Activated CD4-positive, CD25-positive, alpha-beta regulatory T cell (primary cell): ENCODE measurements around the gene JAKMIP2.
"Not testable (repeated sequence)": the region's sequence is repeated elsewhere in the genome, so short reads cannot be mapped to it uniquely, and the experiment has no call there.

Source experiments
- DNase-seq, 4 experiments: peaks; one replicate each; lab custom pipeline; 2025; lab: John Stamatoyannopoulos, UW

The JAKMIP2 gene

GRCh38 chr5:147782110-147783028, at the start of gene JAKMIP2:
Gene JAKMIP2 (minus strand): TSS chr5:147782728. CDS start chr5:147671806, 110,922 bp downstream.
- peak; percentile 16 to 69 (median 30) for DNase-seq

- DNase-seq = no peak
Observed at GRCh38 chr5:147831465-147831864, 48.9 kb upstream of the JAKMIP2 start, which contains the start of gene SPINK1. Gene SPINK1 (minus strand): TSS chr5:147831671. CDS start chr5:147831577, 94 bp downstream.

- no peak for DNase-seq
Observed at GRCh38 chr5:147830035-147830434, 47.5 kb upstream of the JAKMIP2 start.

DNA sequence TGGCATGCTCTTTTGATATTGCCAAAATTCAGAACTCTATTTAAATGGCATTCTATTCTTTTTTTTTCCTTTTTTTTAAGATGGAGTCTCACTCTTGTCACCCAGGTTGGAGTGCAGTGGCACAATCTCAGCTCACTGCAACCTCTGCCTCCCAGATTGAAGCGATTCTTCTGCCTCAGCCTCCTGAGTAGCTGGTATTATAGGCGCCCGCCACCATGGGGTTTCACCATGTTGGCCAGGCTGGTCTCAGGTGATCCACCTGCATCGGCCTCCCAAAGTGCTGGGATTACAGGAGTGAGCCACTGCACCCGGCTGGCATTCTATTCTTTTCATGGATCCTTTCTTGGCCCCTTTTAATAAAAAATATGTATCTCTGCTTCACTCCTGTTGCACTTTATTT, 44.5 kb upstream of the JAKMIP2 start:
- not testable (repeated sequence) for DNase-seq

- no peak for DNase-seq
Observed at GRCh38 chr5:147826361-147826760, 43.8 kb upstream of the JAKMIP2 start.

DNA sequence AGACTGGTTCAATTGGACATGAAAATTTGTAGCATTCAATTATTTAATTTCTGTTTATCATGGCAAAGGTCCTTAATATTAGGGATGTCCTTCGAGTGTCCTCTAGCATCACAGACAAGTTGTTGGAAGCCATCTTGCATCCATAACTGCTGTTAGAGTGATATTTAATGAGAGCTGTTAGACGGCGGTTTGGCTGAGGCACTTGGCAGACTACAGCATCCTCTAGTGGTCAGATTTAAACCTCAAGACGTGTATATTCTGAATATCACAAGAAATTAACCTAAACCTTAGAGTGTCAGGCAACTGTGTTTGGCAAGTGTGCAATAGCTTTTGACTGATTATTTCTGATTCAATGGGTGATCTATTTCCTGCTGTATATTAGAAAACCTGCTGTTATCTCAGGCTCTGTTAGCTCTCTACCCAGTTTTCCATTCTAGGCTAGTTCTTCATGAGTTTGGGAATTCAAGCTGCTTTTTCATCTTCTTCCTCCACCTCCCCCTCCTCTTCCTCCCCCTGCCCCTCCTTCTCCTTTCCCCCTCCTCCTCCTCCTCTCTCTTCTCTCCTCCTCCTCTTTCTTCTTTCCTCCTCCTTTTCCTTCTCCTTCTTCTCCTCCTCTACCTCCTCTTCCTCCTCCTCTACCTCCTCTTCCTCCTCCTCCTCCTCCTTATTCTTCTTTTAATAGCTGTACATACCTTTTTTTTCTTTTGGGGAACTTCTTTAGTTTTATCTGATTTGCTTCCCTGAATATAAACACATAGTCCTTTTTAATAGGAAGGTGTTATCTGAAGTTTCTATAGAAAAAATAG, 40.4 kb upstream of the JAKMIP2 start:
- DNase-seq = no peak

DNA sequence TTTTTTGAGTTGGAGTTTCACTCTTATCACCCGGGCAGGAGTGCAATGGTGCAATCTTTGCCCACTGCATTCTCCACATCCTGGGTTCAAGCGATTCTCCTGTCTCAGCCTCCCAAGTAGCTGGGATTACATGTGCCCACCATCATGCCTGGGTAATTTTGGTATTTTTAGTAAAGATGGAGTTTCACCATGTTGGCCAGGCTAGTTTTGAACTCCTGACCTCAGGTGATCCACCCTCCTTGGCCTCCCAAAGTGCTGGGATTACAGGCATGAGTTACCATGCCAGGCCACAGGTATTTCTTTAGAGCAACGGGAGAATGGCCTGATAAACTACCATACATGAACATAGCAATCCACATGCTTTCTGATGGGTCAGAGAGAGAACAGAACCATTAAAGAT, 39.7 kb upstream of the JAKMIP2 start:
- not testable (repeated sequence) for DNase-seq

GRCh38 chr5:147821766-147822165, 39.2 kb upstream of the JAKMIP2 start:
- no peak for DNase-seq

GRCh38 chr5:147819261-147819770, 36.8 kb upstream of the JAKMIP2 start:
- DNase-seq = no peak

GRCh38 chr5:147818290-147818689, 35.8 kb upstream of the JAKMIP2 start:
- DNase-seq = no peak

GRCh38 chr5:147813696-147814095, 31.2 kb upstream of the JAKMIP2 start:
- no peak for DNase-seq

- no peak for DNase-seq
Observed at GRCh38 chr5:147809830-147810666, 27.5 kb upstream of the JAKMIP2 start.

GRCh38 chr5:147805030-147805454, 22.5 kb upstream of the JAKMIP2 start:
- no peak for DNase-seq

DNA sequence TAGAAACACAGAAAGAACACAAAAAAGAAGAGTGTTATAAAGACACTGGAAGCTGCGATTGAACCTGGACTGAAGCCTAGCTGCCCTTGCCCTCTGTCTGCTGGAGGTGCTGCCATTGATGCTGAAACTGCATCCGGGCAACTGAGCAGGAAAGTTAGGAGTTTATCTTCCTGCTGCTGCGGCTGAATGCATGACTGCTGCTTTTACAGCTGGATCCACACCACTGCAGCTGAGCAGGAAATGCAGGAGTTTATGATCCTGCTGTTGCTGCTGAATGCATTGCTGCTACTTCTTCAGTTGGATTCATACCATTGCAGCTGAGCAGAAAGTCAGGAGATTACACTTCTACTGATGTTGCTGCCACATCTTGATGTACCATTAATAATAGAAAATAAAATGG, 21.8 kb upstream of the JAKMIP2 start:
- DNase-seq = no peak

GRCh38 chr5:147803926-147804325, 21.4 kb upstream of the JAKMIP2 start:
- DNase-seq = no peak

DNA sequence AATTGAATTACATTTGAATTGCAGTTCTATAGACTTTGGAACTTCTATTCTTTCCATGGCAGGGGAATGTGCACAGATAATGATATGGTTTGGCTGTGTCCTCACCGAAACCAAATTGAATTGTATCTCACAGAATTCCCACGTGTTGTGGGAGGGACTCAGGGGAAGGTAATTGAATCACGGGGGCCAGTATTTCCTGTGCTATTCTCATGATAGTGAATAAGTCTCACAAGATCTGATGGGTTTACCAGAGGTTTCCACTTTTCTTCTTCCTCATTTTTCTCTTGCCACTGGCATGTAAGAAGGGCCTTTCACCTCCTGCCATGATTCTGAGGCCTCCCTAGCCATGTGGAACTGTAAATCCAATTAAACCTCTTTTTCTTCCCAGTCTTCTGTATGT, 20.6 kb upstream of the JAKMIP2 start:
- DNase-seq = not testable (repeated sequence)

DNA sequence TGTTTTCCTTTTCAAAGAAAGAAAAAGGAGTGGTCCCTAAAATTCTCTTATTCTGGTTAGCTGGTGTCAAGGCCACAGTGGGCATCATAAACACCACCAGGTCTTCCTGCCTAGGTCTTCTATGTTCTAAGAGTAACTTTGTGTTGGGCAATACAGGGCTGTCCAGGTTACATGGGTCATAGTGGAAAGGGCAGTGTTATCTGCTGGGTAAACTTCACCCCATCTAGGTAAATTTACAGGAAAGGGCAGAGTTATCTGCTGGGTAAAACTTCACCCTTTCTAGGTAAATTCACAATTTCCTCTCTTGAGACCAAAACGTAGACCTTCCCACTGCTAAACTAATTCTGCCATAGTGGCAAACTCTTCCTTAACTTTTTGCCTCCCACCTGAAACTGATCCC, 18.9 kb upstream of the JAKMIP2 start:
- no peak for DNase-seq

GRCh38 chr5:147800491-147800890, 18.0 kb upstream of the JAKMIP2 start:
- no peak for DNase-seq

GRCh38 chr5:147796556-147797308, 14.2 kb upstream of the JAKMIP2 start:
- DNase-seq = no peak

DNA sequence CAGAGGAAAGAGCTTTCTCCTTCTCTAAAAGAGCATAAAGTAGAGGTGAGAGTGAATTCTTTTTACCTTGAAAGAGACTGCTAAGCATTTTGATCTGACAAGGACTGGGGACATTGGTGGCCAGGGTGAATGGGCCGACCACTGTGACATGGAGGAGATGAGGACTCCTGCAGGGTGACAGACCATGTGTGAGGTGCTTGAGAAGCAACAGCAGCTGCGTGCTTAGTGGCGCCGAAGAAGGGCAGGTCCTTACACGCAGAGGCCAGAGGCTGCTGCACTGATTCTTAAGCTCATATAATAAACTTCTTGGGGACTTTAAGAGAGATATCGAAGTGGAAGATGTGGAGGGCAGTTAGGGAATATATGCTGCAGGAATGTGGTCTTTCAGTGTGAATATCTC, 8.7 kb upstream of the JAKMIP2 start:
- no peak for DNase-seq

- no peak for DNase-seq
Observed at GRCh38 chr5:147789820-147790219, 7.3 kb upstream of the JAKMIP2 start.
